Stimulated activated naive CD4-positive, alpha-beta T cell (primary cell): ENCODE data around the gene ANKRD24.
A peak's percentile ranks its signal among the peaks of the same experiment; 100 is the strongest.
"Not testable (repeated sequence)": the region's sequence is repeated elsewhere in the genome, so short reads cannot be mapped to it uniquely, and the experiment has no call there.

Source experiments
- DNase-seq, 6 experiments: peaks; one replicate each; lab custom pipeline; 2025; lab: John Stamatoyannopoulos, UW

Gene ANKRD24

GRCh38 chr19:4197625-4198466 lies 15.4 kb downstream of the ANKRD24 start:
- peak in 1 of 6 experiments; percentile 8 for DNase-seq

GRCh38 chr19:4198467-4199126 lies 16.1 kb downstream of the ANKRD24 start:
- DNase-seq, result no peak

- no peak for DNase-seq
Observed at GRCh38 chr19:4199699-4200293, 17.3 kb downstream of the ANKRD24 start.

- DNase-seq, result no peak
Observed at GRCh38 chr19:4200940-4201542, 18.6 kb downstream of the ANKRD24 start.

GRCh38 chr19:4201798-4202197 lies 19.3 kb downstream of the ANKRD24 start:
- DNase-seq, result no peak

- DNase-seq, result no peak
Observed at GRCh38 chr19:4206818-4207484, 24.5 kb downstream of the ANKRD24 start.

- DNase-seq, result no peak
Observed at GRCh38 chr19:4208385-4209094, 26.1 kb downstream of the ANKRD24 start.

GRCh38 chr19:4210166-4210731 lies 27.8 kb downstream of the ANKRD24 start:
- DNase-seq, result no peak

- DNase-seq, result no peak
Observed at GRCh38 chr19:4213116-4213515, 30.6 kb downstream of the ANKRD24 start.

GRCh38 chr19:4215807-4216206 lies 33.3 kb downstream of the ANKRD24 start:
- DNase-seq, result no peak

- DNase-seq, result no peak
Observed at GRCh38 chr19:4216846-4217245, 34.4 kb downstream of the ANKRD24 start.

- no peak for DNase-seq
Observed at GRCh38 chr19:4217429-4218264, 35.2 kb downstream of the ANKRD24 start.

GRCh38 chr19:4218523-4218922 lies 36.0 kb downstream of the ANKRD24 start:
- not testable (repeated sequence) for DNase-seq

- DNase-seq, result no peak
Observed at GRCh38 chr19:4220188-4220587, 37.7 kb downstream of the ANKRD24 start.

GRCh38 chr19:4224470-4224869 lies 42.0 kb downstream of the ANKRD24 start:
- DNase-seq, result no peak

- no peak for DNase-seq
Observed at GRCh38 chr19:4225885-4226284, 43.4 kb downstream of the ANKRD24 start.

GRCh38 chr19:4227771-4228170 lies 45.3 kb downstream of the ANKRD24 start:
- DNase-seq, result no peak

GRCh38 chr19:4228765-4229178 lies 46.3 kb downstream of the ANKRD24 start:
- no peak for DNase-seq

GRCh38 chr19:4229179-4229931 lies 46.9 kb downstream of the ANKRD24 start, which contains the start of gene EBI3:
EBI3 (plus strand) TSS chr19:4229523; CDS start chr19:4229551, 28 bp downstream.
- no peak for DNase-seq
